ENCODE data around the gene SH3RF2.

- TF ChIP-seq, protein P1, sequence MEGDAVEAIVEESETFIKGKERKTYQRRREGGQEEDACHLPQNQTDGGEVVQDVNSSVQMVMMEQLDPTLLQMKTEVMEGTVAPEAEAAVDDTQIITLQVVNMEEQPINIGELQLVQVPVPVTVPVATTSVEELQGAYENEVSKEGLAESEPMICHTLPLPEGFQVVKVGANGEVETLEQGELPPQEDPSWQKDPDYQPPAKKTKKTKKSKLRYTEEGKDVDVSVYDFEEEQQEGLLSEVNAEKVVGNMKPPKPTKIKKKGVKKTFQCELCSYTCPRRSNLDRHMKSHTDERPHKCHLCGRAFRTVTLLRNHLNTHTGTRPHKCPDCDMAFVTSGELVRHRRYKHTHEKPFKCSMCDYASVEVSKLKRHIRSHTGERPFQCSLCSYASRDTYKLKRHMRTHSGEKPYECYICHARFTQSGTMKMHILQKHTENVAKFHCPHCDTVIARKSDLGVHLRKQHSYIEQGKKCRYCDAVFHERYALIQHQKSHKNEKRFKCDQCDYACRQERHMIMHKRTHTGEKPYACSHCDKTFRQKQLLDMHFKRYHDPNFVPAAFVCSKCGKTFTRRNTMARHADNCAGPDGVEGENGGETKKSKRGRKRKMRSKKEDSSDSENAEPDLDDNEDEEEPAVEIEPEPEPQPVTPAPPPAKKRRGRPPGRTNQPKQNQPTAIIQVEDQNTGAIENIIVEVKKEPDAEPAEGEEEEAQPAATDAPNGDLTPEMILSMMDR (tag by site-specific recombination; IDR thresholded peaks at IDR 0.05): no peak
- TF ChIP-seq, protein P2, sequence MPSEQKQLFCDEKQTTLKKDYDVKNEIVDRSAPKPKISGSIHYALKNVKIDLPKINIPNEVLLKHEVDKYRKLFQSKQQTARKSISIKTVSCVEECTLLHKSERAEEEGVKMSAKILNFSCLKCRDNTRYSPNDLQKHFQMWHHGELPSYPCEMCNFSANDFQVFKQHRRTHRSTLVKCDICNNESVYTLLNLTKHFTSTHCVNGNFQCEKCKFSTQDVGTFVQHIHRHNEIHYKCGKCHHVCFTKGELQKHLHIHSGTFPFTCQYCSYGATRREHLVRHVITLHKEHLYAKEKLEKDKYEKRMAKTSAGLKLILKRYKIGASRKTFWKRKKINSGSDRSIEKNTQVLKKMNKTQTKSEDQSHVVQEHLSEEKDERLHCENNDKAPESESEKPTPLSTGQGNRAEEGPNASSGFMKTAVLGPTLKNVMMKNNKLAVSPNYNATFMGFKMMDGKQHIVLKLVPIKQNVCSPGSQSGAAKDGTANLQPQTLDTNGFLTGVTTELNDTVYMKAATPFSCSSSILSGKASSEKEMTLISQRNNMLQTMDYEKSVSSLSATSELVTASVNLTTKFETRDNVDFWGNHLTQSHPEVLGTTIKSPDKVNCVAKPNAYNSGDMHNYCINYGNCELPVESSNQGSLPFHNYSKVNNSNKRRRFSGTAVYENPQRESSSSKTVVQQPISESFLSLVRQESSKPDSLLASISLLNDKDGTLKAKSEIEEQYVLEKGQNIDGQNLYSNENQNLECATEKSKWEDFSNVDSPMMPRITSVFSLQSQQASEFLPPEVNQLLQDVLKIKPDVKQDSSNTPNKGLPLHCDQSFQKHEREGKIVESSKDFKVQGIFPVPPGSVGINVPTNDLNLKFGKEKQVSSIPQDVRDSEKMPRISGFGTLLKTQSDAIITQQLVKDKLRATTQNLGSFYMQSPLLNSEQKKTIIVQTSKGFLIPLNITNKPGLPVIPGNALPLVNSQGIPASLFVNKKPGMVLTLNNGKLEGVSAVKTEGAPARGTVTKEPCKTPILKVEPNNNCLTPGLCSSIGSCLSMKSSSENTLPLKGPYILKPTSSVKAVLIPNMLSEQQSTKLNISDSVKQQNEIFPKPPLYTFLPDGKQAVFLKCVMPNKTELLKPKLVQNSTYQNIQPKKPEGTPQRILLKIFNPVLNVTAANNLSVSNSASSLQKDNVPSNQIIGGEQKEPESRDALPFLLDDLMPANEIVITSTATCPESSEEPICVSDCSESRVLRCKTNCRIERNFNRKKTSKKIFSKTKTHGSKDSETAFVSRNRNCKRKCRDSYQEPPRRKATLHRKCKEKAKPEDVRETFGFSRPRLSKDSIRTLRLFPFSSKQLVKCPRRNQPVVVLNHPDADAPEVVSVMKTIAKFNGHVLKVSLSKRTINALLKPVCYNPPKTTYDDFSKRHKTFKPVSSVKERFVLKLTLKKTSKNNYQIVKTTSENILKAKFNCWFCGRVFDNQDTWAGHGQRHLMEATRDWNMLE (tag by site-specific recombination; conservative IDR thresholded peaks at IDR 0.05; ENCODE audit: low read depth): no peak
Measured at GRCh38 chr5:146024034-146024433, 87.7 kb downstream of the SH3RF2 start.

All from HEK293 (cell line).